Neuronal stem cell (in vitro differentiated cells): ENCODE results near the gene CHD6.

Experiments
- DNase-seq: peaks from one replicate; pipeline ENCODE4 v3.0.0-alpha.2; 2013; ENCODE audit warnings: low spot score
- H2AFZ ChIP-seq: one replicate; pipeline ENCODE4 v1.6.1; 2013; ENCODE audit warnings: mild to moderate bottlenecking, low read length, inconsistent platforms
- H2AK5ac ChIP-seq: 2 replicates; pipeline ENCODE4 v1.6.1; 2013; ENCODE audit warnings: low read depth, mild to moderate bottlenecking, inconsistent platforms, low read length, moderate library complexity, mixed read lengths
- H2BK120ac ChIP-seq: 2 replicates; pipeline ENCODE4 v1.6.1; 2013; ENCODE audit warnings: low read depth, mild to moderate bottlenecking, inconsistent platforms, low read length, moderate library complexity, mixed read lengths
- H2BK12ac ChIP-seq: one replicate; pipeline ENCODE4 v1.6.1; 2013; ENCODE audit warnings: low read length, inconsistent platforms
- H2BK15ac ChIP-seq: 2 replicates; pipeline ENCODE4 v1.6.1; 2013; ENCODE audit warnings: mild to moderate bottlenecking, low read length, inconsistent platforms, mixed read lengths
- H2BK5ac ChIP-seq: one replicate; pipeline ENCODE4 v1.6.1; 2013; ENCODE audit warnings: inconsistent platforms, mild to moderate bottlenecking, low read length, moderate library complexity
- H3K14ac ChIP-seq: one replicate; pipeline ENCODE4 v1.6.1; 2013; ENCODE audit warnings: low read length, inconsistent platforms
- H3K18ac ChIP-seq: 2 replicates; pipeline ENCODE4 v1.6.1; 2013; ENCODE audit warnings: low read length, inconsistent platforms
- H3K23ac ChIP-seq: 2 replicates; pipeline ENCODE4 v1.6.1; 2013; ENCODE audit warnings: low read depth, mild to moderate bottlenecking, mixed read lengths, low read length, inconsistent platforms; ENCODE audit not compliant: poor library complexity
- H3K27ac ChIP-seq: replicated peaks from 3 replicates; pipeline ENCODE4 v1.5.1; 2013; ENCODE audit warnings: low read length, inconsistent platforms
- H3K27me3 ChIP-seq, 3 experiments: 2 replicates each; pipeline ENCODE4 v1.6.1; 2013; ENCODE audit warnings: low read length in 3 of 3, mild to moderate bottlenecking in 2 of 3, inconsistent platforms in 1 of 3, low read depth in 1 of 3, mixed read lengths in 1 of 3, moderate library complexity in 1 of 3; ENCODE audit not compliant: control insufficient read depth in 3 of 3, insufficient read depth in 3 of 3
- H3K36me3 ChIP-seq, 2 donors: replicated peaks in 1 of 2; 2 replicates each; pipeline ENCODE4 v1.6.1; 2013; ENCODE audit warnings: low read length in 2 of 2; ENCODE audit not compliant: control insufficient read depth in 2 of 2, insufficient read depth in 2 of 2
- H3K4ac ChIP-seq: 2 replicates; pipeline ENCODE4 v1.6.1; 2013; ENCODE audit warnings: inconsistent platforms, mild to moderate bottlenecking, low read length, moderate library complexity
- H3K4me1 ChIP-seq, 2 donors: 1 replicate in 1 of 2; 2 replicates in 1 of 2; pipeline ENCODE4 v1.6.1; 2013; ENCODE audit warnings: low read length in 2 of 2, low read depth in 1 of 2; ENCODE audit not compliant: control insufficient read depth in 2 of 2, insufficient read depth in 1 of 2
- H3K4me2 ChIP-seq: one replicate; pipeline ENCODE4 v1.6.1; 2013; ENCODE audit warnings: mild to moderate bottlenecking, low read length, inconsistent platforms; ENCODE audit not compliant: insufficient read depth, poor library complexity, severe bottlenecking
- H3K4me3 ChIP-seq, 2 donors: 2 replicates each; pipeline ENCODE4 v1.5.1; 2013; ENCODE audit warnings: low read length in 2 of 2, mild to moderate bottlenecking in 2 of 2, inconsistent platforms in 1 of 2, moderate library complexity in 1 of 2
- H3K79me1 ChIP-seq: one replicate; pipeline ENCODE4 v1.6.1; 2013; ENCODE audit warnings: low read depth, mild to moderate bottlenecking, inconsistent platforms, low read length, moderate library complexity
- H3K9ac ChIP-seq: one replicate; pipeline ENCODE4 v1.6.1; 2013; ENCODE audit warnings: mild to moderate bottlenecking, low read depth, low read length, inconsistent platforms; ENCODE audit not compliant: poor library complexity
- H3K9me3 ChIP-seq, 2 donors: replicated peaks in 1 of 2; 2 replicates each; pipeline versions ENCODE3 to v1.6.1; 2013; ENCODE audit warnings: low read length in 2 of 2, mild to moderate bottlenecking in 2 of 2, inconsistent platforms in 1 of 2, low read depth in 1 of 2, mixed read lengths in 1 of 2, moderate library complexity in 1 of 2; ENCODE audit not compliant: control insufficient read depth in 2 of 2, insufficient read depth in 1 of 2
- H4K8ac ChIP-seq: one replicate; pipeline ENCODE4 v1.6.1; 2013; ENCODE audit warnings: low read depth, mild to moderate bottlenecking, inconsistent platforms, low read length, moderate library complexity
- H4K91ac ChIP-seq: one replicate; pipeline ENCODE4 v1.6.1; 2013; ENCODE audit warnings: low read length, low read depth, mild to moderate bottlenecking, inconsistent platforms; ENCODE audit not compliant: poor library complexity
- WGBS, 2 donors: extraction: QIAGEN DNeasy Blood & Tissue Kit; methylation state at CpG; one replicate each; pipeline ENCODE4 v1.1.7; 2013; ENCODE audit warnings: missing lambda C conversion rate in 2 of 2, mixed read lengths in 1 of 2; ENCODE audit not compliant: insufficient read length in 2 of 2, insufficient replicate concordance in 1 of 2; ENCODE audit errors: extremely low coverage in 2 of 2; 5-methylcytosine and 5-hydroxymethylcytosine counted together

Gene CHD6

GRCh38 chr20:41604002-41604401 lies 14.2 kb downstream of the CHD6 start:
- H3K4me2 ChIP-seq = no peak overlapping the region
- no peak overlapping the region for H4K8ac ChIP-seq
- H3K79me1 ChIP-seq = peaks cover 10% of the 10 kb centered on the region
- no peak overlapping the region for H2BK120ac ChIP-seq
- no peak overlapping the region for H3K23ac ChIP-seq
- H3K14ac ChIP-seq = no peak overlapping the region
- H3K4ac ChIP-seq = no peak overlapping the region
- no peak overlapping the region for H3K27ac ChIP-seq
- no peaks in the 10 kb centered on the region for H3K27me3 ChIP-seq
- H2AFZ ChIP-seq = no peak overlapping the region
- H3K9me3 ChIP-seq = peaks cover 14 to 38% of the 10 kb centered on the region in 2 donors
- WGBS, 2 donors = no CpG with 5 or more reads among the region's 1 CpG
- H3K4me1 ChIP-seq = peaks cover 0 to 2% of the 10 kb centered on the region in 2 donors
- H4K91ac ChIP-seq = no peak overlapping the region
- H3K36me3 ChIP-seq = peaks cover 0 to 3% of the 10 kb centered on the region in 2 donors
- no peak overlapping the region for H3K18ac ChIP-seq
- DNase-seq = no peak
- H2BK12ac ChIP-seq = no peak overlapping the region
- no peak overlapping the region for H3K4me3 ChIP-seq
- H3K9ac ChIP-seq = no peak overlapping the region
- no peak overlapping the region for H2BK5ac ChIP-seq
- H2BK15ac ChIP-seq = no peak overlapping the region
- H2AK5ac ChIP-seq = no peak overlapping the region

- no peak overlapping the region for H4K91ac ChIP-seq
Observed at GRCh38 chr20:41601742-41602141, 16.4 kb downstream of the CHD6 start.

GRCh38 chr20:41600926-41601631 lies 17.1 kb downstream of the CHD6 start:
- Histone ChIP-seq H2BK5ac (no peak overlapping the region), H3K27me3 (no peaks in the 10 kb centered on the region), H2BK120ac (no peak overlapping the region), H3K9me3 (peaks cover 17 to 65% of the 10 kb centered on the region in 2 donors), H3K27ac (no peak overlapping the region), H3K23ac (no peak overlapping the region), H3K36me3 (peaks cover 0 to 3% of the 10 kb centered on the region in 2 donors), H2AK5ac (no peak overlapping the region), H3K4ac (no peak overlapping the region), H3K14ac (no peak overlapping the region), H2BK15ac (no peak overlapping the region), H3K4me1 (no peaks in the 10 kb centered on the region), H3K18ac (no peak overlapping the region), H3K9ac (no peak overlapping the region), H4K91ac (no peak overlapping the region), H2BK12ac (no peak overlapping the region), H3K4me2 (no peak overlapping the region), H3K79me1 (peaks cover 12% of the 10 kb centered on the region), H3K4me3 (no peak overlapping the region), H2AFZ (no peak overlapping the region), H4K8ac (no peak overlapping the region)
- no peak for DNase-seq
- WGBS, 2 donors = no CpG with 5 or more reads among the region's 3 CpGs

More at GRCh38 chr20:41601742-41602141, 16.4 kb downstream of the CHD6 start:
- Histone ChIP-seq H3K4me1 (no peaks in the 10 kb centered on the region), H3K14ac (no peak overlapping the region), H2BK15ac (no peak overlapping the region), H3K4me2 (no peak overlapping the region), H2AFZ (no peak overlapping the region), H3K27me3 (no peaks in the 10 kb centered on the region), H2BK5ac (no peak overlapping the region), H2BK120ac (no peak overlapping the region), H3K36me3 (peaks cover 0 to 3% of the 10 kb centered on the region in 2 donors), H3K4ac (no peak overlapping the region), H3K9me3 (peaks cover 17 to 60% of the 10 kb centered on the region in 2 donors), H3K27ac (no peak overlapping the region), H2BK12ac (no peak overlapping the region), H3K23ac (no peak overlapping the region), H3K79me1 (peaks cover 12% of the 10 kb centered on the region), H2AK5ac (no peak overlapping the region), H4K8ac (no peak overlapping the region), H3K4me3 (no peak overlapping the region), H3K18ac (no peak overlapping the region), H3K9ac (no peak overlapping the region)
- no peak for DNase-seq
- whole genome bisulfite sequencing, 2 donors = no CpG with 5 or more reads among the region's 4 CpGs

- Histone ChIP-seq H2AK5ac (no peak overlapping the region), H2AFZ (no peak overlapping the region), H3K27me3 (no peaks in the 10 kb centered on the region), H3K36me3 (peaks cover 5 to 6% of the 10 kb centered on the region in 2 donors), H3K4ac (no peak overlapping the region), H2BK15ac (no peak overlapping the region), H3K4me1 (no peaks in the 10 kb centered on the region), H3K14ac (no peak overlapping the region), H3K4me2 (no peak overlapping the region), H2BK12ac (no peak overlapping the region), H3K18ac (no peak overlapping the region), H3K4me3 (no peak overlapping the region), H2BK120ac (no peak overlapping the region), H3K27ac (no peak overlapping the region), H3K23ac (no peak overlapping the region), H3K9me3 (peaks cover 26 to 77% of the 10 kb centered on the region in 2 donors), H4K91ac (no peak overlapping the region), H3K79me1 (peaks cover 14% of the 10 kb centered on the region), H4K8ac (no peak overlapping the region), H2BK5ac (no peak overlapping the region), H3K9ac (no peak overlapping the region)
- WGBS, 2 donors = no CpG with 5 or more reads among the region's 3 CpGs
- no peak for DNase-seq
Observed at GRCh38 chr20:41599699-41600104, 18.5 kb downstream of the CHD6 start.
